DMS153 treated with DMSO at 0.1 percent for 48 hours (cell line): ENCODE results near the gene ZNHIT2.
"Not testable (repeated sequence)": the region's sequence is repeated elsewhere in the genome, so short reads cannot be mapped to it uniquely, and the experiment has no call there.

Experiments
- DNase-seq: peaks from one replicate; lab custom pipeline; 2025; ENCODE audit not compliant: unreplicated experiment; lab: John Stamatoyannopoulos, UW

The ZNHIT2 gene

DNA sequence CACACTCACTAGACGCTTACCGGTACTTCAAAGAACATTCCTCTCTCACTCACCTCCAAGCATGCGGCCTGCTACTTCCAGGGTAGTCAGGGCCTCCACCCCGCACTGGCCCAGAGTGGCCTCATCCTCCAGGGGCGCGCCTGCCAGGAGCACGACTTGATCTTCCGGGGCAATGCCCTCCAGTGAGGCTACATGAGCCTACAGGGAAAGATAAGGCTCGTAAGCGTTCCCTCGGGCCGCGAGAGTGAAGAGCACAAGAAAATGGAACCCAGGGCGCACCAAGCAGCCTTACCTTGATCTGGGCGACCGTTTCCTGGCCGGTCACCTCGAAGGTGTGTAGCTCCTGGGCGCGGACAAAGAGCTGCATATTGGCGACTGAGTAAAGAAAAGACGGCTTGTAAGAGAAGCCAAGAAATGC, 4.0 kb upstream of the ZNHIT2 start:
- DNase-seq, result no peak

DNA sequence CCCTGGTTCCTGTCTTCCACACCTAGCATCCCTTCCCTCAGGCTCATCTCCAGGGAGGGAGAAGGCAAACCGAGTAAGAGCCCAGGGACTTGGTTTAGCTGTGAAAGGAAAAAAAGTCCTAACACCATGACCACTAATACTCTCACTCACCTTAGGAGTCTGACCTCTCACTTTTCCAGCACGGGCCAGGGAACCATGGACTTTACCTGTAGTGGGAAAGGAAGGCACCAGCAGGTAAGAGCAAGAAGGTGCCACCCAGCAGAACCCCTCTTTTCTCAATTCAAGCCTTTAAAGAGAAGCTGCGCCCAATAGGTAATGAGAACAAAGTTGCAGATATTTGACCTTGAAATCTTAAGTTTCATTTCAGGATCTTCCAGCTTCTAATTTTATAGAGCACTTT, 3.3 kb upstream of the ZNHIT2 start:
- DNase-seq, result no peak

DNA sequence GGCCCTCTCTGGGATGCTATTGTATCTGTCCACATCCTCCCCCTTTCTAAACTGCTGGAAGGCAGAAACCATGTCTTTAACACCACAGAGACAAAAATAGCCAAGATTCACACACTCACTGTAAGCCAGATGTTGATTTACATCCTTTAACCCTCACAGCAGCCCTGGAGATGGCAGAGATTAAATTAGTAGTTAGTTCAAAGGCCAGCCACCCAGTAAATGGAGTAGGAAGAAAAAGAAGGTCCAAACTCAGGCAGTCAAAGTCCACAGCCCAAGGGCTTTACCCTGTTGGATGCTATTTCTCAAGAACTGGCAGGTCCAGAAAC, 2.1 kb upstream of the ZNHIT2 start:
- DNase-seq, result no peak

- DNase-seq, result not testable (repeated sequence)
Measured at GRCh38 chr11:65118891-65119669, 1.6 kb upstream of the ZNHIT2 start.

- DNase-seq, result no peak
Measured at GRCh38 chr11:65118097-65118837, 766 bp upstream of the ZNHIT2 start.

- no peak for DNase-seq
Measured at GRCh38 chr11:65116370-65117205, 913 bp downstream of the ZNHIT2 start.

- DNase-seq, result no peak
Measured at GRCh38 chr11:65115361-65116082, 2.0 kb downstream of the ZNHIT2 start.

DNA sequence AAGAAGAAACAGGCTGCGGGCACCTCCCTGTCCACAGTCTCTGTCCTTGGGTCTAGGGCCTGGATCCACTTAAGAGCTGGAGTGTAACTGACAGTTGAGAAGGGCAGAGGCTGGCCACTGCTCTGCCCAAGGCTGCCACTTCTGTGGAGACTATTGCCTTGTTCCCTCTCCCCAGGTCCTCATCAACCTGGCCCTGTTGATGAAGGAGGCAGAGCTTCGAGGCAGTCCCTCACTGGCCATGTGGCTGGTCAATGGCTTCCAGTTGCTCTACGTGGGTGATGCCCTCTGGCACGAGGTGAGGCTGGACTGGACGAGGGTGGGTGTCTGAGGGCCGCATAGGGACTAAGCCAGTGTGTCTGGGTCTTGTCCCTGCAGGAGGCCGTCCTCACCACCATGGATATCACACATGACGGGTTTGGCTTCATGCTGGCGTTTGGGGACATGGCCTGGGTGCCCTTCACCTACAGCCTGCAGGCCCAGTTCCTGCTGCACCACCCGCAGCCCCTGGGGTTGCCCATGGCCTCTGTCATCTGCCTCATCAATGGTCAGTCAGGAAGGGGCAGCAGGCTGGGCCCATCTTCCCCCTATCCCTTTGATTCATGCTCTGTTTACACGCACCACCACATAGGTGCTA, 2.8 kb downstream of the ZNHIT2 start:
- DNase-seq, result no peak

DNA sequence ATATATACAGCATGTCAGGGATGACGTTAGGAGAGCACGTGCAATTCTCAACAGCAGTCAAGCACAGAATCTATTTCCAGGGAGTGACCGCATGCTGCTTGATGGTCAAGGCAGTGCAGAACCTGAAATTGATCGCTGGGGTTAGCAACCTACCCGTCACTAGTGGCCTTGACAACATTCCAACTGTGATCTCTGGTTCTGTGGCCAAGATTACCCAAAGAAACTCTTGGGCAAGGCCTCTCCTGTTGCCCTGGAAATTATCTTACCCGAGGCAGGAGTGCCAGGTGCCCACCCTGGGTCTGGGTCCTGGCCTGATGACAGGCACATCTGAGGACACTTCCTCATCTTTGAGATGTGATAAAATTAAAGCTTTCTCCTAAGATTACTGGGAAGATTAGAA, 3.7 kb downstream of the ZNHIT2 start:
- no peak for DNase-seq

- no peak for DNase-seq
Measured at GRCh38 chr11:65113361-65113756, 4.1 kb downstream of the ZNHIT2 start.

DNA sequence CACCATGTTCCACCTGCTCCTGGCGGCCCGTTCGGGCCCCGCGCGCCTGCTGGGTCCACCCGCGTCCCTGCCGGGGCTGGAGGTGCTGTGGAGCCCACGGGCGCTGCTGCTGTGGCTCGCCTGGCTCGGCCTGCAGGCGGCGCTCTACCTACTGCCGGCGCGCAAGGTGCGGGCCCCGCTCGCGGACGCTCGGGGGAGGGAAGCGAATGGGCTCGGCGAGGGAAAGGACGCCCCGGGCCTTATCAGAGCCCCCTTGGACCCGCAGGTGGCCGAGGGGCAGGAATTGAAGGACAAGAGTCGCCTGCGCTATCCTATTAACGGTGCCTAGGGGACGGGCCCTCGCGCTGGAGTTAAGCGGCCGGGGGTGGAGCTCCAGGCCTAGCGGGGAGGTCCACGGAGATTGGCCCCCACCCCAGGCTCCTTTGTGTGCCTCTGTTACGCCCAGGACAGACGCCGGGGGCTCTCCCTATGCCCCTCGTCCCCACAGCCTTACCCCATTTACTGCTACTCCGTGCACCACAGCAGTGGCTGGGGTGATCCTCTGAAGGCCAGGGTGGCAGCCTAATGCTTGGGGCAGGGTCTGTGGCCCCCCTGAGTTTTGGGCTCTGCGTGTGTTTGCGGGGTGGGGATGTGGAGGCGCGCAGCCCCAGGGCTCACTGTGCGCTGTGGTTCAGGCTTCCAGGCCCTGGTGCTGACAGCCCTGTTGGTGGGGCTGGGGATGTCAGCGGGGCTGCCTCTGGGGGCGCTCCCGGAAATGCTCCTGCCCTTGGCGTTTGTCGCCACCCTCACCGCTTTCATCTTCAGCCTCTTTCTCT, 4.7 kb downstream of the ZNHIT2 start:
- peak; percentile 20 for DNase-seq

DNA sequence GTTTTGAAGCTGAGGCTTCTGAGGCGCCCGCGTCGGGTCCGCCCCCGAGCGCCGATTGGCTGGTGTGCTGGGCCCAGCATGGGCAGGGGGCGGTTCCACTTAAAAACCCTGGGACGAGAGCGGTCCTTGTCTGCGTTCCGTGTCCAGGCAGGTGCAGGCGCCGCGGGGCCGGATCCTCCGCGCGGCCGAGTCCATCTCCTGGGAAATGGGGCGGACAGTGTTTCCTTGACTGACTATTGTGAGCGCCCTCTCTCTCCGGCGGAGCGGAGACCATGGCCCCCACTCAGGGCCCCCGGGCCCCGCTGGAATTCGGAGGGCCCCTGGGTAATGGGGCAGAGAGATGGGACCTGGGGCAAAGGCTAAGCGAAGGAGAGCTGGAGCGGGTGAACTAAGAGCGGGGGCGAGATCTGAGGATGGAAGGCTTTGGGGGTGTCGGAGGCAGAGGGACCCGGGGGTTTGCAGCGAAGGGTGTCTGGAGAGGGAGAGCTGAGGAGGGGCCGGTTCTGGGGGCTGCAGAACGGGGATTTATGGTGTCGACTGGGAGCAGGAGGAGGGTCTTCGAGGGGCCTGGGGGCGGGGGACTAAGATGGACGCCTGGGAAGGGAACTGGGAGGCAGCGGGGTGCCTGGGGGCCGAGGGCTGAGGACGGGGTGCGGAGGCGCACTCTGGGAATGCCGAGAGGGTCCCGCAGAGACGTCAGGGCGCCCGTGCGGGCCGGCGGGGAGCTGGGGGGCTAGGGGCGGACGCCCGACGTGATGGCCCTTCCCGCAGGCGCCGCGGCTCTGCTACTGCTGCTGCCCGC, 5.6 kb downstream of the ZNHIT2 start, which contains the start of gene TM7SF2:
TSS of gene TM7SF2 (plus strand) at position 129 of the 802 bp plus-strand sequence. CDS start at position 273, 144 bp downstream.
- DNase-seq, result peak; percentile 89

- DNase-seq, result no peak
Measured at GRCh38 chr11:65111159-65111743, 6.2 kb downstream of the ZNHIT2 start.

DNA sequence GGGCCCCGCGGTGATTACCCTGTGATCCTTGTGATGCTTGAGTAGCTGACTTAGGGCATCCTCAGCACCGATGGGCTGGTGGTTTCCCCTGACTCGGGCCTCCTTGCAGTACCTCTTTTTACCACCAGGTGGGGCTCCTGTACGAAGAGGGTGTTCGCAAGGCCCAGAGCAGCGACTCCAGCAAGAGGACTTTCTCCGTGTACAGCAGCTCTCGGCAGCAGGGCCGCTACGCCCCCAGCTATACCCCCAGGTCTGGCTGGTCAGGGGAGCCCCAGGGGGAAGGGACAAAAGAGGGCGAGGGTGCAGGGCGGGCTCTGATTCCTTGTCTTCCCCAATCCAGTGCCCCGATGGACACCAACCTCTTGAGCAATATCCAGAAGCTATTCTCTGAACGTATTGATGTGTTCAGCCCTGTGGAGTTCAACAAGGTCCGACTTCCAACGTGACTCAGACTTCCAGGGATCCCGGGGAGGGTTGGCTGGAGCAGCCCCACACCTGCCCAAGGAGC, 7.1 kb downstream of the ZNHIT2 start:
- peak; percentile 67 for DNase-seq

- DNase-seq, result no peak
Measured at GRCh38 chr11:65109231-65110198, 8.0 kb downstream of the ZNHIT2 start.

- no peak for DNase-seq
Measured at GRCh38 chr11:65108469-65109123, 8.9 kb downstream of the ZNHIT2 start.
